CD4-positive, CD25-positive, alpha-beta regulatory T cell (primary cell): ENCODE results near the gene NFIC. TPM values are rescaled to one million over a fixed set of nuclear protein-coding genes. Genes with fewer than 3 reads are reported as not detected.
A peak's percentile ranks its signal among the peaks of the same experiment; 100 is the strongest.
"Not testable (repeated sequence)": the region's sequence is repeated elsewhere in the genome, so short reads cannot be mapped to it uniquely, and the experiment has no call there.

Experiments
- ATAC-seq, 2 donors: fragments of 150-1000 bp; cut with Tn5 transposase; one replicate each; pipeline ENCODE4 v1.10.0; 2021; ENCODE audit warnings: low read depth in 2 of 2, moderate number of reproducible peaks in 2 of 2, moderate library complexity in 1 of 2
- DNase-seq, 3 donors: peaks; one replicate each; pipeline versions ENCODE4 v3.0.0 to v3.0.0-alpha.2; 2012 to 2022; ENCODE audit warnings: mixed read lengths in 1 of 3
- H3K27ac ChIP-seq: one replicate; pipeline ENCODE4 v1.7.0; 2013; ENCODE audit warnings: mild to moderate bottlenecking, low read length; ENCODE audit not compliant: insufficient read depth, poor library complexity, severe bottlenecking
- H3K27me3 ChIP-seq: one replicate; pipeline ENCODE4 v1.7.0; 2013; ENCODE audit warnings: low read length; ENCODE audit not compliant: control insufficient read depth, insufficient read depth
- H3K36me3 ChIP-seq: one replicate; pipeline ENCODE4 v1.7.0; 2013; ENCODE audit warnings: mild to moderate bottlenecking, low read length, moderate library complexity; ENCODE audit not compliant: control insufficient read depth, insufficient read depth
- H3K4me1 ChIP-seq: 2 replicates; pipeline ENCODE4 v1.7.0; 2013; ENCODE audit warnings: mild to moderate bottlenecking, low read length; ENCODE audit not compliant: insufficient read depth, control insufficient read depth, poor library complexity, severe bottlenecking
- H3K4me3 ChIP-seq: one replicate; pipeline ENCODE4 v1.7.0; 2013; ENCODE audit warnings: low read depth, mild to moderate bottlenecking, low read length, moderate library complexity
- H3K9me3 ChIP-seq, 2 experiments: 1 replicate in 1 of 2; 2 replicates in 1 of 2; pipeline ENCODE4 v1.7.0; 2013; ENCODE audit warnings: low read length in 2 of 2, mild to moderate bottlenecking in 1 of 2, moderate library complexity in 1 of 2; ENCODE audit not compliant: control insufficient read depth in 2 of 2
- H3K27ac Mint-ChIP-seq, 3 donors: one replicate each; pipeline ENCODE4 v1.8.0; 2020 to 2022; ENCODE audit warnings: mild to moderate bottlenecking in 3 of 3, mixed read lengths in 3 of 3, moderate library complexity in 2 of 3
- H3K27me3 Mint-ChIP-seq: one replicate; pipeline ENCODE4 v1.8.0; 2022; ENCODE audit warnings: mild to moderate bottlenecking, mixed read lengths
- H3K36me3 Mint-ChIP-seq: one replicate; pipeline ENCODE4 v1.8.0; 2020; ENCODE audit warnings: mixed read lengths
- H3K4me1 Mint-ChIP-seq, 4 donors: one replicate each; pipeline ENCODE4 v1.8.0; 2020 to 2022; ENCODE audit warnings: mixed read lengths in 4 of 4, mild to moderate bottlenecking in 1 of 4
- H3K4me3 Mint-ChIP-seq, 4 donors: one replicate each; pipeline ENCODE4 v1.8.0; 2020 to 2022; ENCODE audit warnings: mild to moderate bottlenecking in 4 of 4, mixed read lengths in 4 of 4, moderate library complexity in 3 of 4
- H3K9me3 Mint-ChIP-seq, 7 donors: one replicate each; pipeline ENCODE4 v1.8.0; 2020 to 2022; ENCODE audit warnings: mixed read lengths in 7 of 7, mild to moderate bottlenecking in 3 of 7, moderate library complexity in 2 of 7
- polyA plus RNA-seq, 4 donors: library from polyadenylated mRNA; unstranded; fragments of 300-500 nt; fragmentation: Illumina TruSeq; gene quantifications; one replicate each; pipeline ENCODE4 v1.2.3, GENCODE V29; 2021
- total RNA-seq: library from RNA; stranded (reverse); gene quantifications from one replicate; pipeline ENCODE4 v1.2.3, GENCODE V29; 2022

The NFIC gene
- total and polyA plus RNA-seq, 5 donors from 2014 or later, result 3.7 to 17.8 (median 4.2) TPM

DNA sequence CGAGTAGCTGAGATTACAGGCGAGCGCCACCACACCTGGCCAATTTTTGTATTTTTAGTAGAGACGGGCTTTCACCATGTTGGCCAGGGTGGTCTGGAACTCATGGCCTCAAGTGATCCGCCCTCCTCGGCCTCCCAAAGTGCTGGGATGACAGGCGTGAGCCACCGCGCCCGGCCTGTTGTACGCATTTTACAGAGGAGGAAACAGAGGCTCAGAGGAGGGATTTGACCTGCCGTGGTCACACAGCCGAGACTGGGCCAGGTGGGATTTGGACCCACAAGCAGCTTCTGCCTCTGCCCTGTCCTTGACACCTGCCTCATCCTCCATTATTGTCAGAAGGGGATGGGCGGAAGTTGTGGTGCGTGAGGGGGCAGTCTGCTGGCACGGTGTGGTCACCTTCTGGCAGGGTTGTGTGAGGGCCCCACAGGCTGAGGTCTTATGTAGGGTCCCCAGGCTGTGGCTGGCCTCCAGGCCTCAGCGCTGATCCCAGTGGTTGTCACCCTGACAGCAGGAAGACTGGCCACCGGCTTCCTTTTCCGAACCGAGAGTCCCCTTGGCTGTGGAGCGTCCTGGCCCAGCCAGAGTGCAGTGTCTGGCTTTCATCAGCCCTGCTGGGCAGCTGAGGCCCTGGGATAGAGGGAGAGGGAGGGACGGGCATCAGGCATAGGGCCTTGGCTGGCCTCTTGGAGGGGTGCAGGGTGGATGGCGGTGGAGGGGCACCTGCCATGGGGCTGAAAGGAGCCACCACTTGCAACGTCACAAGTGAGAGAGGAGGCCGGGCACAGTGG lies 20.3 kb downstream of the NFIC start:
- Mint-ChIP-seq H3K27ac (peak overlapping the region in 1 of 3 donors; percentile 63), H3K9me3 (no peaks in the 10 kb centered on the region), H3K27me3 (no peaks in the 10 kb centered on the region), H3K4me1 (peaks cover 0 to 24% (median 5%) of the 10 kb centered on the region in 4 donors), H3K36me3 (peaks cover 8% of the 10 kb centered on the region), H3K4me3 (no peak overlapping the region)
- H3K4me3 ChIP-seq, result no peak overlapping the region
- H3K27me3 ChIP-seq, result no peaks in the 10 kb centered on the region
- ATAC-seq (no peak), DNase-seq (no peak)
- H3K27ac ChIP-seq, result no peak overlapping the region
- H3K4me1 ChIP-seq, result peaks cover 4% of the 10 kb centered on the region
- H3K36me3 ChIP-seq, result peaks cover 4% of the 10 kb centered on the region
- no peaks in the 10 kb centered on the region for H3K9me3 ChIP-seq

DNA sequence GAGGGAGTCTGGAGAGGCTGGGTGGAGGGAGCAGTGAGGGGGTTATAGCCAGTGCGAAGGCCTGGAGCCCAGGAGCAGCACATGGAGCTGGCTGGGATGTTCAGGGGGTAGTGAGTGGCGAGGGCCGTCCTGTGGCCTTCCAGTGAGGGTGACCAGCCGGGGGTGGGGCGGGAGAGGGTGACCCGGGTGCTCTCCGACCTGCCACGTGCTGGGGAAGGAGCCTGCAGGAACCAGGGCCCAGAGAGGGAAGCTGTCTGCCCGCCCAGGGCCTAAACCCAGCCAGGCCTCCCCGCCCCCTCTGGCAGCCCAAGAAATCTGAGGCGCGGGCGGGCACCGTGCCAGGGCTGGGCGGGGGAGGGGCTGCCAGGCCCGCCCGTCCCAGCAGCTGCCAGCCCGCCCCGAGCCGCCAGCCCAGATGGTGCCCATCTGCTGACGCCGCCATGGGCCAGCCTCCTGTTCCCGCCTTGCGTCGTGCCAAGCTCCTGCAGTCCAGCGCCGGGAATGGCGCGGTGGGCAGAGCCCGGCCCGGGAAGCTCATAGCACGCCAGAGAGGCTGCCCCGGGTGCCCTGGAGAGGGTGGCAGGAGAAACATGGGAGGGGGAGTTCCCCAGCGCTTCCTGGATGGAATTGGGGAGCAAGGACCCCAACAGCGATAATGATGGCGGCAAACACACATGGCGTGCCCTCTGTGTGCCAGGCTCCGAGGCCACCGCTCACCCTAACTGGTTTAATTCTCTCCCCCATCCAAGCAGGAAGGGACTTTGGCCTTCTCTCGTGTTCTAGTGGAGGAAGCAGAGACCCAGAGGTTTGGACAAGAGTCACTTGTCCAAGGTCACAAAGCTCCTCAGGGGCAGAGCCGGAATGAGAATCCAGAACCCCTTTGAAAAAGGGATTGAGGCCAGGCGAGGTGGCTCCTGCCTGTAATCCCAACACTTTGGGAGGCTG lies 21.5 kb downstream of the NFIC start:
- Histone ChIP-seq H3K9me3 (no peaks in the 10 kb centered on the region), H3K4me3 (no peak overlapping the region), H3K27ac (no peak overlapping the region), H3K27me3 (no peaks in the 10 kb centered on the region), H3K4me1 (peaks cover 4% of the 10 kb centered on the region), H3K36me3 (peaks cover 4% of the 10 kb centered on the region)
- H3K4me1 Mint-ChIP-seq, result peaks cover 0 to 20% (median 2%) of the 10 kb centered on the region in 4 donors
- DNase-seq (no peak), ATAC-seq (no peak)
- H3K27ac Mint-ChIP-seq, result no peak overlapping the region
- no peaks in the 10 kb centered on the region for H3K36me3 Mint-ChIP-seq
- H3K4me3 Mint-ChIP-seq, result no peak overlapping the region
- no peaks in the 10 kb centered on the region for H3K9me3 Mint-ChIP-seq
- no peaks in the 10 kb centered on the region for H3K27me3 Mint-ChIP-seq

DNA sequence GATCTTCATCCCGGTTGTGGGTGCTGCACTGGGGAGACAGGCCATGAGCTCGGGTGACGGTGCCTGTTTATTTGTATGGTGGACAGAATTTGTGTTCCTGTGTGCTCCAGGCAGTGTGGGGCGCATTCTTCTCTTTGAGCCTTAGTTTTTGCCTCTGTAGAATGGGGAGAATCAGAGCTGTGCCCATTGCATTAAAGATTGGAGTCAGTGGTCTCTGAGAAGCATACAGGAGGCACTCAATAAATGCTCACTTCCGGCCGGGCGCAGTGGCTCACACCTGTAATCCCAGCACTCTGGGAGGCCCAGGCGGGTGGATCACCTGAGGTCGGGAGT lies 23.0 kb downstream of the NFIC start:
- DNase-seq (no peak), ATAC-seq (no peak)
- Mint-ChIP-seq H3K4me3 (no peak overlapping the region), H3K27ac (peak overlapping the region in 1 of 3 donors; percentile 71), H3K36me3 (no peaks in the 10 kb centered on the region), H3K27me3 (no peaks in the 10 kb centered on the region), H3K4me1 (peaks cover 0 to 15% (median 2%) of the 10 kb centered on the region in 4 donors), H3K9me3 (no peaks in the 10 kb centered on the region)
- no peak overlapping the region for H3K4me3 ChIP-seq
- no peaks in the 10 kb centered on the region for H3K9me3 ChIP-seq
- no peaks in the 10 kb centered on the region for H3K27me3 ChIP-seq
- peaks cover 3% of the 10 kb centered on the region for H3K4me1 ChIP-seq
- H3K36me3 ChIP-seq, result no peaks in the 10 kb centered on the region
- H3K27ac ChIP-seq, result no peak overlapping the region

DNA sequence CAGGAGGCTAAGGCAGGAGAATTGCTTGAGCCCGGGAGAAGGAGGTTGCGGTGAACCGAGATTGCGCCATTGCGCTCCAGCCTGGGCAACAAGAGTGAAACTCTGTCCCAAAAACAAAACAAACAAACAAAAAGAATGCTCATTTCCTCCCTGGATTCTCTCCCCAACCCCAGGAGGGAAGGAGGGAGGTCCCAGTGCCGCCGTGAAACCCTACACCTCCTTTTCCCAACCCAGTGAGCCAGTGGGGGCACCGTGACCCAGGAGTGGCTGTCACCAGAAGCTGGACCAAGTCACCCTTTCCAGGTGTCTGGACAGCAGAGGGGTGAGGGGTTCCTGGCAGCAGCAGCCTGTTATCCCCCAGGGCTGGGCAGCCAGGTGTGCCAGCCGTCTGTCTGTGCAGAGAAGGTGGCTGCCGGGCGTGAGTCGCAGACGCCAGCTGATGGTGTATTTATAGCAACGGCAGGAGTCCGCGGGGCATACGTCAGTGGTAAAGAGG lies 23.5 kb downstream of the NFIC start:
- no peak overlapping the region for H3K4me3 Mint-ChIP-seq
- Histone ChIP-seq H3K27ac (no peak overlapping the region), H3K4me3 (no peak overlapping the region), H3K9me3 (no peaks in the 10 kb centered on the region), H3K4me1 (no peaks in the 10 kb centered on the region), H3K27me3 (no peaks in the 10 kb centered on the region), H3K36me3 (no peaks in the 10 kb centered on the region)
- no peaks in the 10 kb centered on the region for H3K9me3 Mint-ChIP-seq
- no peaks in the 10 kb centered on the region for H3K36me3 Mint-ChIP-seq
- no peaks in the 10 kb centered on the region for H3K27me3 Mint-ChIP-seq
- no peak overlapping the region for H3K27ac Mint-ChIP-seq
- DNase-seq, result no peak
- no peak for ATAC-seq
- H3K4me1 Mint-ChIP-seq, result peaks cover 0 to 13% (median 2%) of the 10 kb centered on the region in 4 donors

DNA sequence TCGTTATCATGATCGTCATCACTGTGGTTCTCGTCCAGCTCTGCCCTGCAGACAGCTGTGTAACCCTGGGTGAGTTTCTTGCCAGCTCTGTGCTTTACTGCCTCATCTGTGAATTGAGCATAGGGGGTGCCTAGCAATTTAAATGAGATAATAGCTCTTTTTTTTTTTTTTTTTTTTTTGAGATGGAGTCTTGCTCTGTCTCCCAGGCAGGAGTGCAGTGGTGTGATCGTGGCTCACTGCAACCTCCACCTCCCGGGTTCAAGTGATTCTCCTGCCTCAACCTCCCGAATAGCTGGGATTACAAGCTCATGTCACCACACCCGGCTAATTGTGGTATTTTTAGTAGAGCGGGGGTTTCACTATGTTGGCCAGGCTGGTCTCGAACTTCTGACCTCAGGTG lies 25.5 kb downstream of the NFIC start:
- H3K4me3 ChIP-seq, H3K9me3 ChIP-seq, H3K27me3 ChIP-seq, H3K9me3 Mint-ChIP-seq, H3K4me1 ChIP-seq, H3K36me3 Mint-ChIP-seq, H3K27ac ChIP-seq, H3K27ac Mint-ChIP-seq, DNase-seq, H3K36me3 ChIP-seq, ATAC-seq, H3K4me3 Mint-ChIP-seq, H3K27me3 Mint-ChIP-seq: not testable (repeated sequence)
- H3K4me1 Mint-ChIP-seq, result peaks cover 0 to 13% (median 2%) of the 10 kb centered on the region in 4 donors

GRCh38 chr19:3392480-3392879 lies 26.1 kb downstream of the NFIC start:
- DNase-seq, result no peak
- no peaks in the 10 kb centered on the region for H3K9me3 Mint-ChIP-seq
- H3K27me3 ChIP-seq, result no peaks in the 10 kb centered on the region

DNA sequence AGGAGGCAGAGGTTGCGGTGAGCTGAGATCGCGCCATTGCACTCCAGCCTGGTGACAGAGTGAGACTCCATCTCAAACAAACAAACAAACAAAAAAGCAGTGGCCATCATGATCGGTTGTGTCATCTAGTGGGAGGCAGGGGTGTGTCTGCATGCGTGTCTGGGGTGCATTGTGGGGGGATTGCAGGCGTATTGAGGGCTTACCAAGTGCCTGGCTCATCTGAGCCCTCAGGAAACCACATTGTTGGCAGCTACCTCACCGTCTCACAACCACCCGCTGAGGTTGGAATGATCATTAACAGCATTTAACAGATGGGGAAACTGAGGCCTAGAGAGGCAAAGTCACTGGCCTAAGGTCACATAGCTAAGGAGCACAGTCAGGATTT lies 30.5 kb downstream of the NFIC start:
- H3K27ac Mint-ChIP-seq, result no peak overlapping the region
- no peaks in the 10 kb centered on the region for H3K27me3 Mint-ChIP-seq
- peaks cover 7% of the 10 kb centered on the region for H3K36me3 Mint-ChIP-seq
- no peaks in the 10 kb centered on the region for H3K27me3 ChIP-seq
- no peak for DNase-seq
- ATAC-seq, result no peak
- no peaks in the 10 kb centered on the region for H3K9me3 ChIP-seq
- peaks cover 0 to 6% (median 0%) of the 10 kb centered on the region in 4 donors for H3K4me1 Mint-ChIP-seq
- H3K9me3 Mint-ChIP-seq, result no peaks in the 10 kb centered on the region
- H3K27ac ChIP-seq, result no peak overlapping the region
- H3K4me1 ChIP-seq, result no peaks in the 10 kb centered on the region
- H3K4me3 ChIP-seq, result no peak overlapping the region
- no peaks in the 10 kb centered on the region for H3K36me3 ChIP-seq
- no peak overlapping the region for H3K4me3 Mint-ChIP-seq

More at GRCh38 chr19:3392480-3392879, 26.1 kb downstream of the NFIC start:
- Mint-ChIP-seq H3K27me3 (no peaks in the 10 kb centered on the region), H3K4me1 (peaks cover 0 to 14% (median 2%) of the 10 kb centered on the region in 4 donors), H3K4me3 (no peak overlapping the region), H3K36me3 (peaks cover 3% of the 10 kb centered on the region), H3K27ac (no peak overlapping the region)
- no peaks in the 10 kb centered on the region for H3K9me3 ChIP-seq
- H3K27ac ChIP-seq, result no peak overlapping the region
- H3K36me3 ChIP-seq, result no peaks in the 10 kb centered on the region
- H3K4me3 ChIP-seq, result no peak overlapping the region
- no peak for ATAC-seq
- no peaks in the 10 kb centered on the region for H3K4me1 ChIP-seq
